Psoas muscle (tissue), 8 donors: ENCODE data around the gene CTNNA1. TPM values are rescaled to one million over a fixed set of nuclear protein-coding genes. Genes with fewer than 3 reads are reported as not detected.

Experiments used
- ATAC-seq, 4 donors: fragments of 200-7000 bp; cut with Tn5 transposase; one replicate each; pipeline ENCODE4 v1.9.1; 2020; ENCODE audit warnings: moderate library complexity in 3 of 4, mild to moderate bottlenecking in 2 of 4
- DNase-seq, 2 donors: peaks; one replicate each; pipeline ENCODE4 v3.0.0-alpha.2; 2020
- H3K27ac ChIP-seq: fragments of 200-600 bp; one replicate; pipeline ENCODE4 v1.8.0; 2022
- H3K27me3 ChIP-seq, 3 donors: fragments of 200-600 bp in 1 of 3; one replicate each; pipeline versions ENCODE4 v1.6.1 to v1.8.0; 2013 to 2022; ENCODE audit warnings: low read length in 2 of 3, mild to moderate bottlenecking in 2 of 3, moderate library complexity in 1 of 3; ENCODE audit not compliant: insufficient read depth in 3 of 3
- H3K36me3 ChIP-seq, 2 donors: fragments of 200-600 bp in 1 of 2; one replicate each; pipeline versions ENCODE4 v1.6.1 to v1.8.0; 2013 to 2022; ENCODE audit warnings: low read depth in 1 of 2, mild to moderate bottlenecking in 1 of 2, moderate library complexity in 1 of 2; ENCODE audit not compliant: insufficient read depth in 1 of 2
- H3K4me1 ChIP-seq: fragments of 200-600 bp; one replicate; pipeline ENCODE4 v1.8.0; 2022
- H3K4me3 ChIP-seq: fragments of 200-600 bp; one replicate; pipeline ENCODE4 v1.8.0; 2022; ENCODE audit warnings: mild to moderate bottlenecking
- H3K9me3 ChIP-seq: fragments of 200-600 bp; one replicate; pipeline ENCODE4 v1.8.0; 2022
- WGBS, 3 donors: extraction: QIAGEN DNeasy Blood & Tissue Kit; methylation state at CpG; one replicate each; pipeline versions ENCODE4 v1.1.6 to v1.1.7; 2013; 5-methylcytosine and 5-hydroxymethylcytosine counted together
- intact Hi-C, 2 donors: fragments of 100-400 bp; cut with DNase I; formaldehyde crosslinking; loops; one replicate each; pipeline versions ENCODE4 v1.11.0 to v1.14.2; 2022
- polyA plus RNA-seq, 3 donors: library from polyadenylated mRNA; stranded (reverse); fragments of 200-250 nt; gene quantifications; one replicate each; pipeline ENCODE4 v1.2.3, GENCODE V29; 2013
- total RNA-seq, 4 donors: library from RNA; stranded (reverse); fragmentation: NEBNext Ultra II Directional in 2 of 4; extraction: Animal tissue kit (Norgen Biotek cat#: 25700) in 2 of 4; gene quantifications; one replicate each; pipeline versions ENCODE4 v1.2.1 to v1.2.4, GENCODE V29; 2021 to 2023
- TF ChIP-seq, protein P1 (sequence below): fragments of 200-600 bp; IDR thresholded peaks from one replicate; pipeline ENCODE4 v1.8.0; 2022; ENCODE audit warnings: antibody characterized with exemption
- donor health status: healthy with polysubstance abuse.
- donor health status: DM: no; HTN: no; CAD: no; lungs with moderate emphysema.
- donor health status: Bipolar disorder and iron deficiency.
- donor health status: healthy.
- donor health status: DM: yes; HTN: yes; CAD: no.
- donor health status: DM: no; HTN: no; CAD: no.
- donor health status: DM: no; HTN: no; CAD: no.
- donor health status: DM: yes; HTN: yes; CAD: no.

Gene CTNNA1
- total and polyA plus RNA-seq, 7 donors, result 58.8 to 162 (median 99.3) TPM

GRCh38 chr5:138874771-138875551 lies 121.7 kb downstream of the CTNNA1 start, which contains the start of gene LRRTM2:
Gene LRRTM2, minus strand, starts transcription at chr5:138875335. Its CDS starts 424 bp downstream, at chr5:138874911.
- Histone ChIP-seq H3K27me3 (no peaks in the 10 kb centered on the region), H3K4me3 (no peak within 1 kb of the TSS), H3K36me3 (no peaks in the 10 kb centered on the region), H3K4me1 (peaks cover 38% of the 10 kb centered on the region), H3K9me3 (no peaks in the 10 kb centered on the region), H3K27ac (no peak within 1 kb of the TSS)
- 48 to 60% (median 52%) methylated on average over 18 of the region's 18 CpGs for WGBS, 3 donors
- TF ChIP-seq, protein P1, sequence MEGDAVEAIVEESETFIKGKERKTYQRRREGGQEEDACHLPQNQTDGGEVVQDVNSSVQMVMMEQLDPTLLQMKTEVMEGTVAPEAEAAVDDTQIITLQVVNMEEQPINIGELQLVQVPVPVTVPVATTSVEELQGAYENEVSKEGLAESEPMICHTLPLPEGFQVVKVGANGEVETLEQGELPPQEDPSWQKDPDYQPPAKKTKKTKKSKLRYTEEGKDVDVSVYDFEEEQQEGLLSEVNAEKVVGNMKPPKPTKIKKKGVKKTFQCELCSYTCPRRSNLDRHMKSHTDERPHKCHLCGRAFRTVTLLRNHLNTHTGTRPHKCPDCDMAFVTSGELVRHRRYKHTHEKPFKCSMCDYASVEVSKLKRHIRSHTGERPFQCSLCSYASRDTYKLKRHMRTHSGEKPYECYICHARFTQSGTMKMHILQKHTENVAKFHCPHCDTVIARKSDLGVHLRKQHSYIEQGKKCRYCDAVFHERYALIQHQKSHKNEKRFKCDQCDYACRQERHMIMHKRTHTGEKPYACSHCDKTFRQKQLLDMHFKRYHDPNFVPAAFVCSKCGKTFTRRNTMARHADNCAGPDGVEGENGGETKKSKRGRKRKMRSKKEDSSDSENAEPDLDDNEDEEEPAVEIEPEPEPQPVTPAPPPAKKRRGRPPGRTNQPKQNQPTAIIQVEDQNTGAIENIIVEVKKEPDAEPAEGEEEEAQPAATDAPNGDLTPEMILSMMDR, result no peak
- DNase-seq (no peak), ATAC-seq (no peak)
- intact Hi-C loops, result loop anchor here in 1 of 2 donors (10.0 kb wide), 1 partner anchor 390 kb away; no protein-coding TSS in a partner anchor

- H3K36me3 ChIP-seq, result no peaks in the 10 kb centered on the region
- peaks cover 34% of the 10 kb centered on the region for H3K4me1 ChIP-seq
- DNase-seq (no peak), ATAC-seq (no peak)
- TF ChIP-seq, protein P1, result no peak
- no peaks in the 10 kb centered on the region for H3K9me3 ChIP-seq
- H3K27me3 ChIP-seq, result no peaks in the 10 kb centered on the region
- intact Hi-C loops, result loop anchor here in 1 of 2 donors (10.0 kb wide), 1 partner anchor 389 kb away; no protein-coding TSS in a partner anchor
- no peak overlapping the region for H3K4me3 ChIP-seq
- H3K27ac ChIP-seq, result no peak overlapping the region
- WGBS, 3 donors, result 47 to 51% (median 48%) methylated on average over 2 of the region's 2 CpGs
Observed at GRCh38 chr5:138875552-138875875, 122.3 kb downstream of the CTNNA1 start.

- TF ChIP-seq, protein P1, result no peak
- no peaks in the 10 kb centered on the region for H3K9me3 ChIP-seq
- no peak overlapping the region for H3K27ac ChIP-seq
- H3K4me3 ChIP-seq, result no peak overlapping the region
- intact Hi-C loops, result loop anchor here in 1 of 2 donors (10.0 kb wide), 1 partner anchor 389 kb away; no protein-coding TSS in a partner anchor
- WGBS, 3 donors, result 93 to 95% (median 95%) methylated on average over 3 of the region's 3 CpGs
- no peaks in the 10 kb centered on the region for H3K36me3 ChIP-seq
- DNase-seq, result no peak
- peaks cover 30% of the 10 kb centered on the region for H3K4me1 ChIP-seq
- no peak for ATAC-seq
- H3K27me3 ChIP-seq, result no peaks in the 10 kb centered on the region
Observed at GRCh38 chr5:138875946-138876345, 122.7 kb downstream of the CTNNA1 start.

DNA sequence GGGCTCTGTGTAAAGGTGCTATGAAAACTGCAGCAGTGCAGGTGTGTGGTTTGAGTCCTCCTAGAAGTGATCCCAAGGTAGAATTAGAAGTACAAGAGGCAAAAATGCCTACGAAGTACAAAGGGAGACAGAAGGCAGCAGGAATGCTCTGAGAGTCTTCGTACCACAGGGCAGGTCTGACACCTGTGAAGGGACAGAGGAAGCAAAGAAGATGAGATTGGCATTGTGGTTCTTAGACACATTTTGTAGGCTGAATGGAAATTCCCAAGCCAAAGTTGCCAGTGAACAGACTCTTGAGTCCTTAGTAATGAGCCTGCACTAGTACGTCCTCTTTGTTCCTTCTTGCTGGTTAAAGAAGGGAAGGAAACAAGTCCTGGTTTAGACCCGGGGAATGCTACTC lies 123.6 kb downstream of the CTNNA1 start:
- 94 to 97% (median 95%) methylated on average over 4 of the region's 4 CpGs for WGBS, 3 donors
- intact Hi-C loops, result loop anchor here in 1 of 2 donors (10.0 kb wide), 1 partner anchor 388 kb away; no protein-coding TSS in a partner anchor
- no peaks in the 10 kb centered on the region for H3K9me3 ChIP-seq
- no peaks in the 10 kb centered on the region for H3K27me3 ChIP-seq
- no peak overlapping the region for H3K4me3 ChIP-seq
- H3K36me3 ChIP-seq, result no peaks in the 10 kb centered on the region
- TF ChIP-seq, protein P1, result no peak
- no peak for DNase-seq
- ATAC-seq, result no peak
- no peak overlapping the region for H3K27ac ChIP-seq
- H3K4me1 ChIP-seq, result peaks cover 27% of the 10 kb centered on the region
